Pons (tissue), 1 donor: ENCODE data around the gene CDS1.
"Not testable (repeated sequence)": the region's sequence is repeated elsewhere in the genome, so short reads cannot be mapped to it uniquely, and the experiment has no call there.

Experiments
- DNase-seq: peaks from one replicate; pipeline ENCODE4 v3.0.0-alpha.2; 2016; ENCODE audit warnings: low spot score

Gene CDS1

GRCh38 chr4:84611531-84611930 lies 28.6 kb downstream of the CDS1 start:
- no peak for DNase-seq

DNA sequence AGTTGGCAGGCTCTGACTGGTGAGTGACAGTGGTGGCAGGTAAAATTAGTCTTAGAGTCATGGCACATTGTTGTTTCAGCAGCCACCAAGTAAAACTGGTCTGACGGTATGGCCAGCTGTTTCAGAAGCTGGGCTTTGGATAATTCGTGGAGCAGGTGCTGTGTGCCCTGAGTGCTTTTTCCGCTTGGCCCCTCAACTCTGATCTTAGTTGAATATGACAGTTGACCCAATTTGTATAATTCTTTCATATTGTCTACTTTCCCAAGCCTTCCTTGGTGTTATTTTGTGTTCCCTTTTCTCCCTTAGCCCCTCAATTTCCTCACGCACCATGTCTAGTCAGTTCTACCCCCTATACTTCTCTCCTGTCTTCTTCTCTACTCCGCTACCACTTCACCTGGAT lies 32.0 kb downstream of the CDS1 start:
- no peak for DNase-seq

DNA sequence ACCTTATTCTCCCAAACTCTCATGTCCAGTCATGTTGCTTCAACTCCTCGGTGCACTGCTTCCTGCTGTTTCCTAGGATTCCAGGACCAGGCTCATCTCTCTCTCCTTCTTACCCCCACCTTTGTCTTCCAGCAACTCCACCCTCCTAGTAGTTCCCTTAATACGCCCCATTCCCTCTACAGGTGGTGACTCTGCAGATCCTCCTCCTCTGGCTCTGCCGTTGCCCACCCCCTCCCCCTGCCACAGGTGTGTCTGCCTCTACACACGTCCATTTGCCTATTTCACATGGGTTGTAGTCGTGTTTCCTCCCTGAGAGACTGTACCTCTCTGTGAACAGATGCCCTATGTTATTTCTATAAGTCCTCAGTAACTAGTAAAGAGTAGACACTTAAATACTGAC lies 32.4 kb downstream of the CDS1 start:
- DNase-seq, result no peak

DNA sequence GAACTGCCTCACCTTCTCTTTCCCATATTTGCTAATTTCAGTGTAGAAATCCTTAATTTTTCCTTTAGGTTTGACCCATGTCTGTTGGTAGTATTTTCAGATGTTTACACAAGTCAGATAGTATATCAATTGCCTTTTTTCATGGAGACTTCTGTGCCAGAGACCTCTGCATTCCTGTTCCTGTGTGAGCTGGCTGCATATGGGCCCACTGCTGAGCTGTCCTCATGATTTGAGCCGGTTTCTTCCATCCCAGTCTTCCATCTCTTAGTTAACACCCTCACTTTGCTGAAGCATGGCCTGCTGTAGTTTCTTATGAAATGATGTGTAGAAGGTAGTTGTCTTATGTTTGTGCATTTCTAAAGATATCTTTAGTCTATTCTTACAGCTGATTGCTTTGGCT lies 40.0 kb downstream of the CDS1 start:
- DNase-seq, result no peak

- no peak for DNase-seq
These were observed 40.7 kb downstream of the CDS1 start for GRCh38 chr4:84623661-84624060.

DNA sequence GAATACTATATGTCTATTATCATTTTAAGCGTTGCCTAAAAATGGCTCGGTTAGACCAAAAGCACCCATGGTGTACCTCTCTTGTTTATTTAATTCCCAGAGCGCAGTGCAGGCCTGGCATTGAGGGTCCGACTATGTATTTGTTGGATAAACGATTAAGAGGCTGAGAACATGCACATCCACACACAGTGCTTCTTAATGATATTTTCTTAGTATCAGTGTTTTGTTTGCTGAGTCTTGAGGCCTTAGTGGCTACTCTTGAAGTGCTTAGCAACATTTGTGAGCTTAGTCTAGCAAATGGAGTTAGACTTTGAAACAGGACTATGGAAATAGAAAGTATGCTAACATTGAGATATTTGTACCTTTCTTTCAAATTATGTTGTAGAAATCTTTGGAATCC lies 43.7 kb downstream of the CDS1 start:
- no peak for DNase-seq

- DNase-seq, result no peak
These were observed 48.6 kb downstream of the CDS1 start for GRCh38 chr4:84631573-84631972.

- DNase-seq, result no peak
These were observed 49.2 kb downstream of the CDS1 start for GRCh38 chr4:84632092-84632491.

- no peak for DNase-seq
These were observed 52.0 kb downstream of the CDS1 start for GRCh38 chr4:84634961-84635360.

- no peak for DNase-seq
These were observed 55.2 kb downstream of the CDS1 start for GRCh38 chr4:84638092-84638491.

GRCh38 chr4:84639145-84639544 lies 56.2 kb downstream of the CDS1 start:
- no peak for DNase-seq

DNA sequence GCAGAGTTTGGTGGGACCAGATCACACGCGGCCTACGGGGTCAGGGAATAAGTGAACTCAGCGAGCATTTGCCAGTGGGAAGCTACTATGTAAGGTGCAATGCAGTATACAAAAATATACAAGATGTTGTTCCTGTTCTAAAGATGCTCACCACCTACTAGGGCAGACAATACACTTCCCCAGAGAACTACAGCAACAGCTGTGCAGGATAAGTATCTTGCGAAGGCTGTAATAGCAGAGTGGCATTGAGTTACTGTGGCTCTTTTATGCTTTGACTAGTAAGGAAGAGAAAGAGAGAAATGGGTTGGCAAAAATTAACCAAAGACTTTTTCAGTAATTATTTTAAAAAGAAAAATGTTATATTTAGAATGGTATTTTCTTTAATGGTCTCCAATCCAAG lies 61.2 kb downstream of the CDS1 start:
- no peak for DNase-seq

- no peak for DNase-seq
These were observed 64.5 kb downstream of the CDS1 start for GRCh38 chr4:84647312-84647884.

GRCh38 chr4:84648178-84648577 lies 65.3 kb downstream of the CDS1 start:
- no peak for DNase-seq

GRCh38 chr4:84648863-84649647 lies 66.1 kb downstream of the CDS1 start:
- DNase-seq, result no peak

GRCh38 chr4:84651499-84651898 lies 68.6 kb downstream of the CDS1 start:
- no peak for DNase-seq

DNA sequence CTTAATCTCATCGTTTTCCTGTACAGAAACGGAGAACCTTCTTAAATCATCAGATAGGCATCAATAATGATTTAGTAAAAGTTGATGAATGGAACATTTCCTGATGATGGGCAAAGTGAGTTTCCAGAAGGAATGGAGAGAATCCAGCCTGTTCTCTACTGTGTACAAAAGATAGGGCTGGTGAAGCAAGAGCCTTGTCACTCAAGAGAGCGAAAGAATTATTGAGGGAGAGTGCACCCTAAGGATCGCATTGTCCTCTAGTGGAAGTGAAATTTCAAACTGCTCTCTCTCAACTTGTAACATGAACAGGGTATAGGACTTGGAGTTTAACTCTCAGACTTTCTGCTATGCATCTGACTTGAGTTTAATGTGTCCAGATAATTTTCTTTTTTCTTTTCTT lies 69.6 kb downstream of the CDS1 start:
- no peak for DNase-seq

GRCh38 chr4:84660606-84661005 lies 77.7 kb downstream of the CDS1 start:
- no peak for DNase-seq

GRCh38 chr4:84661191-84661939 lies 78.4 kb downstream of the CDS1 start:
- no peak for DNase-seq

- DNase-seq, result not testable (repeated sequence)
These were observed 81.8 kb downstream of the CDS1 start for GRCh38 chr4:84664767-84665166.

GRCh38 chr4:84666439-84666838 lies 83.5 kb downstream of the CDS1 start:
- DNase-seq, result no peak

DNA sequence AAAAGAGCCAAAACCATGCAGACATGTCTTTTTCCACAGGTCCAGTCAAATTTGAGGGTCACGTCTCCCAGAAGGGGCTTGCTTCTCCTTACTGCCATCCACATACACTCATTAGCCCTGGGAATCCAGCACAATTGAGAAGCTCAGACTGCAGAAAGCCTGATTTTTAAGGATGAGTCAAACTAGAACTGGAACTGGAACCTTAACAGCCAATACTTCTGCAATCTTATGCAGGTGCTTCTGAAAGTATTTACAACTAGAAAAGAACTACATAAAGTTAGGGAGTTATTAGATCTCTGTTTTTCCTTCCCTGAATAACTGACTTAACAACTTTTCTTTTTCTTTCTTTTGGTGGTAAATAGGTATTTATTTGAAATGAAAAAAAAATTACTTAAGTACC lies 86.3 kb downstream of the CDS1 start:
- DNase-seq, result no peak

DNA sequence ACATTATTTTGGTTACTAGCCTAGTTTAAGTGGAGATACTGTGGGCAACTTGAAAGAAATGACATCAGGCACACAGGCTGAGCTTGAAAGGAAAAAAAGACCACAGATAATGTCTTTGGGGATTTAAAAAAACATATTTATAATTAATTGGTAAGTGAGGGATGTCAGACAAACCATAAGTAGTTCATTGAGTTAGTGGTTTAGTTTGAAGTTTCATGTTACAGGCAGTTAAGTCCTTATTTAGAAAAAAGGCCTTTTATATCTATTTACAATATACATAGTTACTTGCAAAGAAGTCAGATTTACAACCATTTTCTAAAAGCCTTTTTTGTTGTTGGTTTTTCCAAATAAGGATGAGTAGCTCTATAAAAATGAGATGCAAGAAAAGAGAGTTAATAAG lies 89.2 kb downstream of the CDS1 start:
- DNase-seq, result no peak
